Measurements from ENCODE around the gene SLC9A4.

DNA sequence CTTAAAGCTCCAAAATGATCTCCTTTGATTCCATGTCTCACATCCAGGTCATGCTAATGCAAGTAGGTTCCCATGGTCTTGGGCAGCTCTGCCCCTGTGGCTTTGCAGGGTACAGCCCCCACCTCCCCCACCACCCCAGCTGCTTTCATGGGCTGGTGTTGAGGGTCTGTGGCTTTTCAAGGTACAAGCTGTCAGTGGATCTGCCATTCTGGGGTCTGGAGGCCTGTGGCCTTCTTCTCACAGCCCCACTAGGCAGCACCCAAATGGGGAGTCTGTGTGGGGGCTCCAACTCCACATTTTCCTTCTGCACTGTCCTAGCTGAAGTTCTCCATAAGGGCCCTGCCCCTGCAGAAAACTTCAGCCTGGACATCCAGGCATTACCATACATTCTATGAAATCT is 19.0 kb downstream of the SLC9A4 start:
- TF ChIP-seq, protein P1, sequence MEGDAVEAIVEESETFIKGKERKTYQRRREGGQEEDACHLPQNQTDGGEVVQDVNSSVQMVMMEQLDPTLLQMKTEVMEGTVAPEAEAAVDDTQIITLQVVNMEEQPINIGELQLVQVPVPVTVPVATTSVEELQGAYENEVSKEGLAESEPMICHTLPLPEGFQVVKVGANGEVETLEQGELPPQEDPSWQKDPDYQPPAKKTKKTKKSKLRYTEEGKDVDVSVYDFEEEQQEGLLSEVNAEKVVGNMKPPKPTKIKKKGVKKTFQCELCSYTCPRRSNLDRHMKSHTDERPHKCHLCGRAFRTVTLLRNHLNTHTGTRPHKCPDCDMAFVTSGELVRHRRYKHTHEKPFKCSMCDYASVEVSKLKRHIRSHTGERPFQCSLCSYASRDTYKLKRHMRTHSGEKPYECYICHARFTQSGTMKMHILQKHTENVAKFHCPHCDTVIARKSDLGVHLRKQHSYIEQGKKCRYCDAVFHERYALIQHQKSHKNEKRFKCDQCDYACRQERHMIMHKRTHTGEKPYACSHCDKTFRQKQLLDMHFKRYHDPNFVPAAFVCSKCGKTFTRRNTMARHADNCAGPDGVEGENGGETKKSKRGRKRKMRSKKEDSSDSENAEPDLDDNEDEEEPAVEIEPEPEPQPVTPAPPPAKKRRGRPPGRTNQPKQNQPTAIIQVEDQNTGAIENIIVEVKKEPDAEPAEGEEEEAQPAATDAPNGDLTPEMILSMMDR (IDR thresholded peaks at IDR 0.05; ENCODE audit: insufficient read depth, low read length, poor library complexity, severe bottlenecking): no peak
- TF ChIP-seq EZH2phosphoT487 (conservative IDR thresholded peaks at IDR 0.05; ENCODE audit: low read length): no peak

Measured in SU-DHL-6 (cell line).